ENCODE data around the gene UBE2J1. TPM values are rescaled to one million over a fixed set of nuclear protein-coding genes. Genes with fewer than 3 reads are reported as not detected.

Gene UBE2J1
- total and polyA plus RNA-seq, 2 donors (not counting 3 experiments of a cell fraction or from before 2014, with no cell fraction given) = 44.4 to 96.6 TPM

DNA sequence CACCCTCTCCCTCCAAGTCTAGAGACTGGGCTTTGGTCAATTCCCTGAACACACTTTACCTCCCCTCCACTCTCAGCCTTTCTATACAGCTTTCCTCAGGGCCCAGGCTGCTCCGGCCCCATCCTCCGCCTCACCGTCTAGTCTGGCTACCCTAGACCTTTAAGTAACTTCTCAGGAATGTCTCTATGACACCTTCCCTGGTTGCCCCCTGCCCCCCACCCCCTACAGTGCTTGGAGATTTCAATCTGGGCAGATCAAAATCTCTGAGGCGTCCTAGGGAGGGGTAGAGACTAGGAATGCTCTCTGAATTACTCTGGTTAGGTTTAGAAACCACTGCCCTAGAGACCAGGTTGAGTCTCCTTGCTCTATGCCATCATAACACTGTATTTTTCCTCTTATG lies 6.1 kb downstream of the UBE2J1 start:
- dilution Hi-C loops (cut with MboI; ENCODE audit: extremely low pct_ligation_motif_present, low sequenced_read_pairs) (no loop called here), intact Hi-C loops (cut with micrococcal nuclease) (no loop called here)
- DNase-seq (ENCODE audit: low read depth, low spot score) (no peak), FAIRE-seq (no peak)
- H3K27me3 ChIP-seq (ENCODE audit: control insufficient read depth in 2 of 2, insufficient read depth in 2 of 2, low read length in 2 of 2) = no peaks in the 10 kb centered on the region
- peaks cover 0 to 10% of the 10 kb centered on the region in 2 experiments for H3K36me3 ChIP-seq (ENCODE audit: control insufficient read depth in 2 of 2, extremely low read depth in 1 of 2, insufficient read depth in 2 of 2, low read length in 2 of 2)
- ChIA-PET POLR2A (interaction anchor here (0.7 kb wide), 1 partner anchor 467 kb away, joined by 3 read pairs; no protein-coding TSS in a partner anchor), CTCF (interaction anchor here (0.5 to 7.0 kb wide), 4 partner anchors 10 to 49 kb away, joined by 3 to 56 read pairs (median 5); no protein-coding TSS in a partner anchor)
- H2AFZ ChIP-seq (ENCODE audit: low read depth, low read length) = no peak overlapping the region
- no peak overlapping the region for H3K4me2 ChIP-seq (ENCODE audit: insufficient read depth, low read length)
- no peak overlapping the region for H3K4me3 ChIP-seq (replicated peaks in 1 of 3; ENCODE audit: insufficient read depth in 1 of 3, low read depth in 1 of 3, low read length in 3 of 3)
- no peaks in the 10 kb centered on the region for H3K9me3 ChIP-seq (replicated peaks; ENCODE audit: control insufficient read depth, insufficient read depth, low read length)
- BruUV-seq (replicated peaks) = no TSS peak
- no peak overlapping the region for H3K9ac ChIP-seq (replicated peaks; ENCODE audit: extremely low read depth, insufficient read depth, low read length)
- H3K4me1 ChIP-seq (ENCODE audit: control insufficient read depth, extremely low read depth, insufficient read depth, low read length) = peaks cover 36% of the 10 kb centered on the region
- no peak overlapping the region for H3K27ac ChIP-seq (ENCODE audit: insufficient read depth, low read depth, low read length)
- H3K79me2 ChIP-seq (ENCODE audit: control insufficient read depth, insufficient read depth, low read length) = peaks cover 85% of the 10 kb centered on the region
- H3K9me1 ChIP-seq (replicated peaks; ENCODE audit: control insufficient read depth, extremely low read depth, insufficient read depth, low read length) = no peaks in the 10 kb centered on the region
- peaks cover 17% of the 10 kb centered on the region for H4K20me1 ChIP-seq (replicated peaks; ENCODE audit: control insufficient read depth, extremely low read depth, insufficient read depth, low read length)
- TF ChIP-seq POLR2AphosphoS5 (IDR thresholded peaks at IDR 0.05; ENCODE audit: insufficient read depth, low read depth, low read length) (no peak), MYC (IDR thresholded peaks at IDR 0.05; ENCODE audit: low read depth, low read length) (no peak), JUN (IDR thresholded peaks at IDR 0.05; ENCODE audit: borderline replicate concordance, insufficient read depth, insufficient read length, low read depth) (no peak), POLR2A (IDR thresholded peaks at IDR 0.05; ENCODE audit: low read depth, low read length) (no peak), EZH2 (IDR thresholded peaks at IDR 0.05; ENCODE audit: borderline replicate concordance, low read depth, low read length, severe bottlenecking) (no peak), FOS (IDR thresholded peaks at IDR 0.05; ENCODE audit: borderline replicate concordance, insufficient read depth, low read length) (no peak), GATA2 (IDR thresholded peaks at IDR 0.05; ENCODE audit: insufficient read depth, insufficient read length, low read depth, low read length) (no peak)
- TF ChIP-seq, protein P1, sequence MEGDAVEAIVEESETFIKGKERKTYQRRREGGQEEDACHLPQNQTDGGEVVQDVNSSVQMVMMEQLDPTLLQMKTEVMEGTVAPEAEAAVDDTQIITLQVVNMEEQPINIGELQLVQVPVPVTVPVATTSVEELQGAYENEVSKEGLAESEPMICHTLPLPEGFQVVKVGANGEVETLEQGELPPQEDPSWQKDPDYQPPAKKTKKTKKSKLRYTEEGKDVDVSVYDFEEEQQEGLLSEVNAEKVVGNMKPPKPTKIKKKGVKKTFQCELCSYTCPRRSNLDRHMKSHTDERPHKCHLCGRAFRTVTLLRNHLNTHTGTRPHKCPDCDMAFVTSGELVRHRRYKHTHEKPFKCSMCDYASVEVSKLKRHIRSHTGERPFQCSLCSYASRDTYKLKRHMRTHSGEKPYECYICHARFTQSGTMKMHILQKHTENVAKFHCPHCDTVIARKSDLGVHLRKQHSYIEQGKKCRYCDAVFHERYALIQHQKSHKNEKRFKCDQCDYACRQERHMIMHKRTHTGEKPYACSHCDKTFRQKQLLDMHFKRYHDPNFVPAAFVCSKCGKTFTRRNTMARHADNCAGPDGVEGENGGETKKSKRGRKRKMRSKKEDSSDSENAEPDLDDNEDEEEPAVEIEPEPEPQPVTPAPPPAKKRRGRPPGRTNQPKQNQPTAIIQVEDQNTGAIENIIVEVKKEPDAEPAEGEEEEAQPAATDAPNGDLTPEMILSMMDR (IDR thresholded peaks at IDR 0.05; ENCODE audit: extremely low read depth in 1 of 2, insufficient read depth in 1 of 2, low read depth in 1 of 2, low read length in 2 of 2) = no peak
- TF ChIP-seq, protein P2, sequence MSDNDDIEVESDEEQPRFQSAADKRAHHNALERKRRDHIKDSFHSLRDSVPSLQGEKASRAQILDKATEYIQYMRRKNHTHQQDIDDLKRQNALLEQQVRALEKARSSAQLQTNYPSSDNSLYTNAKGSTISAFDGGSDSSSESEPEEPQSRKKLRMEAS (IDR thresholded peaks at IDR 0.05; ENCODE audit: insufficient read depth, insufficient read length) = no peak

Measured in endothelial cell of umbilical vein (primary cell).